ENCODE results near the gene LRG1. TPM values are rescaled to one million over a fixed set of nuclear protein-coding genes. Genes with fewer than 3 reads are reported as not detected.

The LRG1 gene
- total RNA-seq, 1 experiment from 2014 or later: not detected

GRCh38 chr19:4497770-4498389, 42.0 kb downstream of the LRG1 start:
- no peak for DNase-seq (ENCODE audit: low spot score)
- Histone ChIP-seq H3K4me1 (ENCODE audit: insufficient read depth, low read length, poor library complexity, severe bottlenecking) (no peaks in the 10 kb centered on the region), H3K4me3 (ENCODE audit: low read depth, low read length, poor library complexity, severe bottlenecking) (no peak overlapping the region), H3K27me3 (replicated peaks; ENCODE audit: insufficient read depth, low read depth, low read length, poor library complexity) (no peaks in the 10 kb centered on the region), H3K36me3 (ENCODE audit: insufficient read depth, low read length, poor library complexity, severe bottlenecking) (peaks cover 35% of the 10 kb centered on the region), H3K27ac (ENCODE audit: low read depth, low read length, poor library complexity, severe bottlenecking) (no peak overlapping the region), H3K9me3 (ENCODE audit: low read depth, low read length, poor library complexity, severe bottlenecking) (no peaks in the 10 kb centered on the region)
- POLR2A ChIA-PET (ENCODE audit: low non-redundant PET): no interaction called here
- no TSS peak for BruUV-seq (replicated peaks)
- intact Hi-C loops (cut with micrococcal nuclease; ENCODE audit: unreplicated experiment): no loop called here
- CTCF ChIA-PET: no interaction called here
- TF ChIP-seq CTCF (conservative IDR thresholded peaks at IDR 0.05; ENCODE audit: low read depth, low read length) (no peak), EZH2 (IDR thresholded peaks at IDR 0.05; ENCODE audit: borderline replicate concordance, low read depth, low read length, poor library complexity, severe bottlenecking) (no peak)

- H3K4me1 ChIP-seq (ENCODE audit: insufficient read depth, low read length, poor library complexity, severe bottlenecking): no peaks in the 10 kb centered on the region
- ChIA-PET CTCF (no interaction called here), POLR2A (ENCODE audit: low non-redundant PET) (interaction anchor here (0.6 kb wide), 1 partner anchor 129 kb away, joined by 3 read pairs; no protein-coding TSS in a partner anchor)
- no peak overlapping the region for H3K4me3 ChIP-seq (ENCODE audit: low read depth, low read length, poor library complexity, severe bottlenecking)
- TF ChIP-seq EZH2 (IDR thresholded peaks at IDR 0.05; ENCODE audit: borderline replicate concordance, low read depth, low read length, poor library complexity, severe bottlenecking) (no peak), CTCF (conservative IDR thresholded peaks at IDR 0.05; ENCODE audit: low read depth, low read length) (no peak)
- DNase-seq (ENCODE audit: low spot score): no peak
- intact Hi-C loops (cut with micrococcal nuclease; ENCODE audit: unreplicated experiment): no loop called here
- H3K36me3 ChIP-seq (ENCODE audit: insufficient read depth, low read length, poor library complexity, severe bottlenecking): peaks cover 35% of the 10 kb centered on the region
- no peaks in the 10 kb centered on the region for H3K9me3 ChIP-seq (ENCODE audit: low read depth, low read length, poor library complexity, severe bottlenecking)
- no peaks in the 10 kb centered on the region for H3K27me3 ChIP-seq (replicated peaks; ENCODE audit: insufficient read depth, low read depth, low read length, poor library complexity)
- BruUV-seq (replicated peaks): no TSS peak
- H3K27ac ChIP-seq (ENCODE audit: low read depth, low read length, poor library complexity, severe bottlenecking): no peak overlapping the region
These were observed 43.5 kb downstream of the LRG1 start for GRCh38 chr19:4496304-4496703.

- CTCF ChIA-PET: no interaction called here
- no peak overlapping the region for H3K27ac ChIP-seq (ENCODE audit: low read depth, low read length, poor library complexity, severe bottlenecking)
- POLR2A ChIA-PET (ENCODE audit: low non-redundant PET): no interaction called here
- no peaks in the 10 kb centered on the region for H3K9me3 ChIP-seq (ENCODE audit: low read depth, low read length, poor library complexity, severe bottlenecking)
- no TSS peak for BruUV-seq (replicated peaks)
- H3K27me3 ChIP-seq (replicated peaks; ENCODE audit: insufficient read depth, low read depth, low read length, poor library complexity): no peaks in the 10 kb centered on the region
- DNase-seq (ENCODE audit: low spot score): no peak
- intact Hi-C loops (cut with micrococcal nuclease; ENCODE audit: unreplicated experiment): no loop called here
- H3K4me1 ChIP-seq (ENCODE audit: insufficient read depth, low read length, poor library complexity, severe bottlenecking): no peaks in the 10 kb centered on the region
- no peak for TF ChIP-seq CTCF (conservative IDR thresholded peaks at IDR 0.05; ENCODE audit: low read depth, low read length)
- no peak for TF ChIP-seq EZH2 (IDR thresholded peaks at IDR 0.05; ENCODE audit: borderline replicate concordance, low read depth, low read length, poor library complexity, severe bottlenecking)
- peaks cover 39% of the 10 kb centered on the region for H3K36me3 ChIP-seq (ENCODE audit: insufficient read depth, low read length, poor library complexity, severe bottlenecking)
- no peak overlapping the region for H3K4me3 ChIP-seq (ENCODE audit: low read depth, low read length, poor library complexity, severe bottlenecking)
These were observed 44.4 kb downstream of the LRG1 start for GRCh38 chr19:4495471-4495870.

Measured in A673 (cell line).